Measurements from ENCODE around the gene ESM1.
"Not testable (repeated sequence)": the region's sequence is repeated elsewhere in the genome, so short reads cannot be mapped to it uniquely, and the experiment has no call there.

The ESM1 gene, protein sequence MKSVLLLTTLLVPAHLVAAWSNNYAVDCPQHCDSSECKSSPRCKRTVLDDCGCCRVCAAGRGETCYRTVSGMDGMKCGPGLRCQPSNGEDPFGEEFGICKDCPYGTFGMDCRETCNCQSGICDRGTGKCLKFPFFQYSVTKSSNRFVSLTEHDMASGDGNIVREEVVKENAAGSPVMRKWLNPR

GRCh38 chr5:54985301-54986268, at the start of gene ESM1:
Gene ESM1, minus strand, starts transcription at chr5:54985593. Its CDS starts 76 bp downstream, at chr5:54985517.
- no peak for DNase-seq (ENCODE audit: low read depth in 2 of 2, low spot score in 1 of 2)

- DNase-seq (ENCODE audit: low read depth in 2 of 2, low spot score in 1 of 2) = no peak
These were observed 48.2 kb upstream of the ESM1 start for GRCh38 chr5:55033568-55033967.

DNA sequence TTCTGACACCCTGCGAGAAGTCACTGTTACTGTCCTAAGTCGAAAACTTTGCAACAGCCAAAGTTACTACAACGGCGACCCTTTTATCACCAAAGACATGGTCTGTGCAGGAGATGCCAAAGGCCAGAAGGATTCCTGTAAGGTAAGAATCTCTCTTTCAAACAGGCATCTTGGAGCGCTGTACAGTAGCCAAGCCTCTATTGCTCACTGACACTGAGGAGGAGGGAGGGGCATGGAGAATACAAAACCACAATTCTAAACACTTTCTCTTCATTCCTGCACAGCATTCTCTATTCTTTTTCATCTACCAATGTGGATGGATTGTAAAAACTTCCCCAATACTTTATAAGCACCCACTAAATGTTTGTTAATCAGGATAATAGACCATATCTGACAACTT, 46.1 kb upstream of the ESM1 start:
- DNase-seq (ENCODE audit: low read depth in 2 of 2, low spot score in 1 of 2) = no peak

DNA sequence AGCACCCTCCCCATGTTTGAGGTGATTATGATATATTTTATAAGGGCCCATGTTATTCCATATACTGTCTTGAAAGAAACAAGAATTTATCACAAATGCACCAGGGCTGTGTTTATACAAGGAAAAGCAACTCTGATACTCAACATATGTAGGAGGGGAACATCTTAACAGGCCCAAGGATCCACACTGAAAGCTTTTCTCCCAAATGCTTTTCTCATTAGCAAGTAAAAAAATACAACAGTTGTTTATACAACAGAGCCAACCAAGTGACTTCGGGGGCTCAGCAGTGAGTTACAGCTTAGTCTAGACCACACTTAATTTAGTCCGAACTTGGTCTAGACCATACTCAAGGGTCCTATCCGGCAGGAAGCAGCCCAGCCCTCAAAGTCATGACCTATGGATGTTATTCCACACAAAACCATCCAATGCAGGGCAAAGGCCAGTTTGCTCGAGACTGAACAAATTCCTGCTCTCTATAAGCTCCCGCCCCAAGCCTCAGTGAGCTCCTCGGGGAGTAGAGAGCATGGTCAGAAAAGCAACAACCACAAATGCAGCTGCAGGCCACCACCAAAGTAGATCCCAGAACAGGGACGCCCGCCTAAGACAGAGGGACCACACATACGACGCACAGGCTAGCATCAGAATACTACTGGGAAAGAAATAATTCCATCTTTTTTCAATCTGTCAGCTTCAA, 45.4 kb upstream of the ESM1 start:
- no peak for DNase-seq (ENCODE audit: low read depth in 2 of 2, low spot score in 1 of 2)

DNA sequence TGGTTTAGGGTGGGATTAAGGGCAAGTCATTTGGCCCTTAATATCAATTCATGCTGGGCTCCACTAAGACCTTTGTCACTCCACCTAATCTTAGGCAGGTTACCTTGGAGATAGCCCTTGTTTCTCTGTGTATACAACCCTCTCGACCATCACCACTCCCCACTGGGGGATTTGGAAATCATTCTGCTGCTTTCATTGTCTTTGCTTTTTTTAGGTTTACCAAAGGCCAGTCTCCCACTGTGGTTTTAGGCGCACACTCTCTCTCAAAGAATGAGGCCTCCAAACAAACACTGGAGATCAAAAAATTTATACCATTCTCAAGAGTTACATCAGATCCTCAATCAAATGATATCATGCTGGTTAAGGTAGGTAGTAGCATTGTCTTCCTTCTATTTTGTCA, 44.8 kb upstream of the ESM1 start:
- DNase-seq (ENCODE audit: low read depth in 2 of 2, low spot score in 1 of 2) = no peak

- no peak for DNase-seq (ENCODE audit: low read depth in 2 of 2, low spot score in 1 of 2)
These were observed 42.2 kb upstream of the ESM1 start for GRCh38 chr5:55027595-55027994.

DNA sequence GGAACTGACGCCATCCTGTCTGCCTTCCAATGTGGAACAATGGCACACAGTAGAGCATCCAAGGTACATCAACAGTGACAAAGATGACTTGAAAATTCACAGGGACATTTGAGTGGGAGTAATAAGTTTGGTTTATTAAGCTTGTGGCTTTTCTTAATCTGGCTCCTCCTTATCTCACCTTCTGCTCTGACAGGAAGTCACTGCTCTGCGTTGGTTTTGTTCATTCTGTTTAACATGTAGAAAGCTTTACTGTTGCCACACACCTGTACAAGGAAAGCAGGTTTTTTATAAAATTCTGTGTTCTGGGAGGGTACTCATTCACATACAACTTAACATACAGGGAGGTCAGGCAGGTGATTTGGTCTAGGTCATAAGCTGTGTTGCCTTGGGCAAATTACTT, 37.1 kb upstream of the ESM1 start:
- no peak for DNase-seq (ENCODE audit: low read depth in 2 of 2, low spot score in 1 of 2)

DNA sequence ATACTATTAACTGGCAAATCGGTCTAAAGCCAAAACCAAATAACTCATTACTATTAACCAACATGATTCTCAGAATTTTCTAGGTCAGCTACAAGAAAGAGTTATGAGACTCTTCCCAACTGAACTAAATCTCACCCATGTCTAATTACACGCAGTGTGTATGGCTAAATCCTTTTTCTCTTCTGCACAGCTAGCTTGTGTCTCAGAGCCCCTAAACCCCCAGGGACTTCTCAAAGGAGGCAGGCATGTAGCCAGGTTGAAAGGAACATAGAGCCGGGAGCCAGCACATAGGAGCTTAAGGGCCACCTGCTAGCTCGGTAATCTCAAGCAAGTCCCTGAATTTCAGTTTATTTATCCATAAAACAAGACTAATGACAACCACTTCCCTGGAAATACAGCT, 36.4 kb upstream of the ESM1 start:
- no peak for DNase-seq (ENCODE audit: low read depth in 2 of 2, low spot score in 1 of 2)

GRCh38 chr5:55021410-55021809, 36.0 kb upstream of the ESM1 start:
- DNase-seq (ENCODE audit: low read depth in 2 of 2, low spot score in 1 of 2) = no peak

DNA sequence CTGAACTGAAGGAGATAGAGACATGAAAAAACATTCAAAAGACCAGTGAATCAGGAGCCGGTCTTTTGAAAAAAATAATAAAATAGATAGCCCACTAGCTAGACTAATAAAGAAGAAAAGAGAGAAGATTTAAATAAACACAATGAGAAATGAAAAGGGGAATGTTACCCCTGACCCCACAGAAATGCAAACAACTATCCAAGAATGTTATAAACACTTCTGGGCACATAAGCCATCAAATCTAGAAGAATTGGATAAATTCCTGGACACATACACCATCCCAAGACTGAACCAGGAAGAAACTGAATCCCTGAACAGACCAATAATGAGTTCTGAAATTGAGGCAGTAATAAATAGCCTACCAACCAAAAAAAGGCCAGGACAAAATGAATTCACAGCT, 24.8 kb upstream of the ESM1 start:
- DNase-seq (ENCODE audit: low read depth in 2 of 2, low spot score in 1 of 2) = not testable (repeated sequence)

GRCh38 chr5:55004729-55005128, 19.3 kb upstream of the ESM1 start:
- DNase-seq (ENCODE audit: low read depth in 2 of 2, low spot score in 1 of 2) = no peak

- DNase-seq (ENCODE audit: low read depth in 2 of 2, low spot score in 1 of 2) = no peak
These were observed 18.2 kb upstream of the ESM1 start for GRCh38 chr5:55003432-55004065.

- DNase-seq (ENCODE audit: low read depth in 2 of 2, low spot score in 1 of 2) = not testable (repeated sequence)
These were observed 16.8 kb upstream of the ESM1 start for GRCh38 chr5:55002166-55002565.

DNA sequence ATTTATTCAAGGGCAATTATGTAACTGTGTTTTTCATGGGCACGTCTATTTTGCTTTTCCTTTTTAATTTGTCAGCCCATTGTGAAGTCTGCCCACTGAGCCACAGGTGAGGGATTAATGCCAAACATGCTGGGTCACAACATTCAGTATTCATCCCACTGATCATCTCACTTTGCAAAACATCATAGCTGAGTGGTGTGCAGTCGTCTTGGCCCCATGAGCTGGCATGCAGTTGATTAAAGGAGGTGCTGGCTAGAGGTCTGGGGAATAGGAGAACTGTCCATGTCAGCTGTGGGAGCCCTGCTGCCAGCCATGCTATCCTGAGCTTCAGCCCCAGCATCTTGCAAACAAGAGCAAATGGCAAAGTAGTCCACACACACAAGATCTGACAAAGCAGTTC, 11.7 kb upstream of the ESM1 start:
- DNase-seq (ENCODE audit: low read depth in 2 of 2, low spot score in 1 of 2) = no peak

DNA sequence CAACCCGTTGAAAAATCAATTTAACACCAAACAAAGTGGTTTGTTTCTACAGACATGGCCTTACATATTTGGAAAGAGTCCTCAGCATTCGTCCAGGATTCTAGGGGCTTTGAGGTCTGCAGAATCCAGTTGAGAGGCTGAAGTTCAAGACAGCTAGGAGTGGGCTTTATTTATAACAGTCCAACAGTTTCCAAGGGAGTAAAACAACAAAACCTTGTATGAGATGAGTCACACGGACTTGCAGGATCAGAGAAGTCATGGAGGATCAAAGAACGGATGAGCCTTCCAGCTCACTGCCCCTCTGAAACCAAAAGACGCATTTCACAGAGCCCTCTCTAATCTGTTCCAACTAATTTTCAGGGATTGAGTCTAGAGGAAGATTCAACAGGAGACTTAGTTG, 11.1 kb upstream of the ESM1 start:
- DNase-seq (ENCODE audit: low read depth in 2 of 2, low spot score in 1 of 2) = no peak

- DNase-seq (ENCODE audit: low read depth in 2 of 2, low spot score in 1 of 2) = no peak
These were observed 9.8 kb upstream of the ESM1 start for GRCh38 chr5:54995168-54995567.

DNA sequence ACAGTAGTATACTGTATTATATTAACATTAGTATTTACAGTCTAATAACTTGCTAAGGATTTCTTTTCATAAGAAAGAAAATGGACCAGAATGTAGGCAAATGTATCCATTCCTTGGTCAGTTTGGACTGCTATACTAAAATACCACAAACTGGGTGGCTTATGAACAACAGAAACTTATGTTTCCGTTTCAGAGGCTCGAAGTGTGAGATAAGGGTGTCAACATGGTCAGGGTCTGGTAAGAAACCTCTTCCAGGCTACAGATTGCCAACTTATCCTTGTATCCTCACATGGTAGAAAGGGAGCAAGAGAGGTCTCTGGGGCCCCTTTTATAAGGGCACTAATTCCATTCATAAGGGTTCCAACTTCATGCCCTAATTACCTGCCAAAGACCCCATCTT, 9.2 kb upstream of the ESM1 start:
- no peak for DNase-seq (ENCODE audit: low read depth in 2 of 2, low spot score in 1 of 2)

DNA sequence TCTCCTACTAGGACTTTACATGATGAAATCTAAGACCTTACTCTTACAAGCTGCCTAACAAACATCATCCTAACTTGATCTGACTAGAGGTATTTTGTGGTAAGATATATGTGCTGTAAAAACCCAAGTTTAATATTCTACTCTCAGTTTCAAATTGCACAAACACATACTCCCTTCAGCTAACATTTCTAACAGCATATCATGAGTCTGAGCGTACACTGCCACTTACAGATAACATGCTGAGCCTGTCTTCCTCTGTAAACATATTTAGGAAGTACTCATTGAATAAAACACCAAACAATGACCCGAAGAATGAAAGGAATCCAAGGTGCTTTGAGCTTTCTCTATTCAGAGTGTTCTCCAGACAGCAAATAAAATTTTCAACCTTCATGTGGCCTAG, 7.9 kb upstream of the ESM1 start:
- DNase-seq (ENCODE audit: low read depth in 2 of 2, low spot score in 1 of 2) = no peak

GRCh38 chr5:54991416-54991815, 6.0 kb upstream of the ESM1 start:
- DNase-seq (ENCODE audit: low read depth in 2 of 2, low spot score in 1 of 2) = no peak

DNA sequence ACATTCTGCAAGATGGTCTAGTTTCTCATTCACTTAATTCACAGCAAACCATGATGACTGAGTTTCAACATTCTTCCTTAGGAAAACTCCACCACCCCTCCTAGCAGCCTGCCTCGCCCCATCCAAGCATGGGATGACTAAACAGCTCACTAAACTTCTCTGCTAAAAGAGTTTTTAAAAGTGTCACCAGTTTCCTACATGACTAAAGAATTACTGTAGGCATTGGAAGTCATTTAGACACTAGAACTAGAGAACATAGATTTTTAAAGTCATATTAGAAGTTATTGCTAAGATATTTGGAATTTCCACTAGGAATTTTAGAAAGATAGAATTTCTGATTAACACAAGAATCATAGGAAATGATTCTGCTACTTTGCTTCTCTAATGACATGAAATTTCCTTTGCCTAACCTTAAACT, 5.5 kb upstream of the ESM1 start:
- no peak for DNase-seq (ENCODE audit: low read depth in 2 of 2, low spot score in 1 of 2)

DNA sequence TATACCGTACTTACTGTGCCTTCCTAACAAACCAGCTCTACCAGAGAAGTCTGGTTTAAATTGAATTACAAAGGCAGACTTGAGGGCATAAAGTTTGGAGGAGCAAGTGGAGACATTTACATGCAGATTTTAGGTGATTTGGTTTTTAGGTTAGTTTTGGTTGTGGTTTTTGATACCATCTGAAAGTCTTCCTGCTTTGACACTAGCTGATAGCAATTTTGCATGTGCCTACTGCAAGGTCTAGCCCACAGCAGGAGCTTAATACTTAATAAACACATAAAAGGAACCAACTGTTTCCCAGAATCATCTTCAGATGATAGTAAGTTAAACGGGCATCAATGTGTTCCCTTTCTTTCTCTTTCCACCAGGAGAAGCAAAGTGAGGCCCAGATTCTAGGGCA, 3.4 kb upstream of the ESM1 start:
- DNase-seq (ENCODE audit: low read depth in 2 of 2, low spot score in 1 of 2) = no peak

- DNase-seq (ENCODE audit: low read depth in 2 of 2, low spot score in 1 of 2) = no peak
These were observed 2.8 kb upstream of the ESM1 start for GRCh38 chr5:54988218-54988617.
